ENCODE results near the gene COMMD4. TPM values are rescaled to one million over a fixed set of nuclear protein-coding genes. Genes with fewer than 3 reads are reported as not detected.

COMMD4 gene
- total and polyA plus RNA-seq, 2 of the 8 experiments (the other 6 are each of a cell fraction or from before 2014, with no cell fraction given), result 131 to 236 TPM

GRCh38 chr15:75309711-75310110 is 26.2 kb upstream of the COMMD4 start:
- Histone ChIP-seq H3K56ac (replicated peaks; ENCODE audit: insufficient read length, low read depth, low read length) (no peak overlapping the region), H3K4me1 (replicated peaks in 1 of 4; ENCODE audit: control insufficient read depth in 3 of 4, insufficient read depth in 4 of 4, low read length in 3 of 4) (no peaks in the 10 kb centered on the region), H3K9me3 (ENCODE audit: insufficient read depth in 2 of 2, low read depth in 1 of 2, low read length in 1 of 2) (no peaks in the 10 kb centered on the region), H2BK15ac (ENCODE audit: low read length) (no peak overlapping the region), H3K4me2 (ENCODE audit: insufficient read depth in 1 of 2, low read depth in 2 of 2, low read length in 2 of 2) (no peak overlapping the region), H3K4ac (replicated peaks; ENCODE audit: insufficient read length, low read depth, low read length) (no peak overlapping the region), H2BK5ac (ENCODE audit: low read depth, low read length) (no peak overlapping the region), H3K79me1 (ENCODE audit: low read depth, low read length) (no peaks in the 10 kb centered on the region), H3K14ac (ENCODE audit: insufficient read length) (no peak overlapping the region), H3K23ac (ENCODE audit: insufficient read length) (no peak overlapping the region), H2BK20ac (ENCODE audit: low read length) (no peak overlapping the region), H3K4me3 (ENCODE audit: extremely low read depth in 1 of 4, insufficient read depth in 2 of 4, low read depth in 3 of 4, low read length in 4 of 4) (no peak overlapping the region), H2BK12ac (ENCODE audit: low read depth, low read length) (no peak overlapping the region), H3K23me2 (ENCODE audit: low read depth, low read length) (no peaks in the 10 kb centered on the region), H2AFZ (ENCODE audit: low read length) (no peak overlapping the region), H4K91ac (replicated peaks; ENCODE audit: insufficient read length, low read length) (no peak overlapping the region), H3K18ac (ENCODE audit: extremely low read depth, low read length) (no peak overlapping the region), H3K27me3 (replicated peaks in 1 of 4; ENCODE audit: control insufficient read depth in 3 of 4, extremely low read depth in 1 of 4, insufficient read depth in 3 of 4, low read length in 3 of 4) (no peaks in the 10 kb centered on the region), H4K8ac (ENCODE audit: extremely low read depth, insufficient read depth, low read length) (no peak overlapping the region), H3K79me2 (ENCODE audit: control insufficient read depth in 1 of 2, insufficient read depth in 2 of 2, low read length in 2 of 2) (no peaks in the 10 kb centered on the region), H2BK120ac (replicated peaks; ENCODE audit: low read depth, low read length) (no peak overlapping the region), H2AK5ac (ENCODE audit: low read depth, low read length) (no peak overlapping the region), H4K20me1 (replicated peaks in 1 of 2; ENCODE audit: control insufficient read depth in 1 of 2, insufficient read depth in 2 of 2, low read length in 2 of 2) (no peaks in the 10 kb centered on the region), H4K5ac (ENCODE audit: insufficient read length, low read depth, low read length) (no peak overlapping the region), H3K9ac (replicated peaks in 1 of 4; ENCODE audit: extremely low read depth in 1 of 4, low read depth in 3 of 4, low read length in 3 of 4) (no peak overlapping the region), H3K36me3 (ENCODE audit: control insufficient read depth in 2 of 4, insufficient read depth in 4 of 4, low read length in 3 of 4) (no peaks in the 10 kb centered on the region), H3K27ac (ENCODE audit: low read depth, low read length) (no peak overlapping the region)
- no peak for TF ChIP-seq MAFK (IDR thresholded peaks at IDR 0.05; ENCODE audit: low read depth, low read length)
- TF ChIP-seq POLR2AphosphoS5 (IDR thresholded peaks at IDR 0.05; ENCODE audit: low read depth, low read length), result no peak
- no peak for TF ChIP-seq YY1 (IDR thresholded peaks at IDR 0.05; ENCODE audit: low read depth, low read length)
- no peak for TF ChIP-seq CBX8 (IDR thresholded peaks at IDR 0.05; ENCODE audit: borderline replicate concordance, low read depth, low read length)
- no peak for TF ChIP-seq RBBP5 (IDR thresholded peaks at IDR 0.05; ENCODE audit: borderline replicate concordance, low read depth, low read length)
- TF ChIP-seq, protein P1, sequence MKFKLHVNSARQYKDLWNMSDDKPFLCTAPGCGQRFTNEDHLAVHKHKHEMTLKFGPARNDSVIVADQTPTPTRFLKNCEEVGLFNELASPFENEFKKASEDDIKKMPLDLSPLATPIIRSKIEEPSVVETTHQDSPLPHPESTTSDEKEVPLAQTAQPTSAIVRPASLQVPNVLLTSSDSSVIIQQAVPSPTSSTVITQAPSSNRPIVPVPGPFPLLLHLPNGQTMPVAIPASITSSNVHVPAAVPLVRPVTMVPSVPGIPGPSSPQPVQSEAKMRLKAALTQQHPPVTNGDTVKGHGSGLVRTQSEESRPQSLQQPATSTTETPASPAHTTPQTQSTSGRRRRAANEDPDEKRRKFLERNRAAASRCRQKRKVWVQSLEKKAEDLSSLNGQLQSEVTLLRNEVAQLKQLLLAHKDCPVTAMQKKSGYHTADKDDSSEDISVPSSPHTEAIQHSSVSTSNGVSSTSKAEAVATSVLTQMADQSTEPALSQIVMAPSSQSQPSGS (IDR thresholded peaks at IDR 0.05; ENCODE audit: low read length), result no peak
- no peak for TF ChIP-seq KDM4A (IDR thresholded peaks at IDR 0.05; ENCODE audit: low read depth, low read length, severe bottlenecking)
- no peak for TF ChIP-seq BACH1 (IDR thresholded peaks at IDR 0.05; ENCODE audit: low read length)
- TF ChIP-seq RFX5 (IDR thresholded peaks at IDR 0.05; ENCODE audit: borderline replicate concordance, low read depth, low read length), result no peak
- no peak for TF ChIP-seq TAF7 (optimal IDR thresholded peaks at IDR 0.05; ENCODE audit: borderline replicate concordance, low read depth, low read length)
- TF ChIP-seq RAD21 (IDR thresholded peaks at IDR 0.05 in 1 of 2, conservative IDR thresholded peaks at IDR 0.05 in 1 of 2; ENCODE audit: low read depth in 2 of 2, low read length in 2 of 2), result no peak
- TF ChIP-seq CBX5 (IDR thresholded peaks at IDR 0.05; ENCODE audit: low read depth, low read length), result no peak
- no peak for DNase-seq (ENCODE audit: low read depth in 1 of 2, low spot score in 2 of 2)
- ChIA-PET POLR2A (ENCODE audit: partially characterized antibody) (no interaction called here), CTCF (ENCODE audit: partially characterized antibody) (interaction anchor here (0.8 to 2.9 kb wide), 3 partner anchors 61 to 267 kb away, joined by 3 to 20 read pairs (median 3); no protein-coding TSS in a partner anchor)
- no peak for FAIRE-seq
